Caco-2 (cell line): ENCODE measurements around the gene FCAMR. TPM values are rescaled to one million over a fixed set of nuclear protein-coding genes. Genes with fewer than 3 reads are reported as not detected.
"Not testable (repeated sequence)": the region's sequence is repeated elsewhere in the genome, so short reads cannot be mapped to it uniquely, and the experiment has no call there.

ENCODE experiments used
- BruUV-seq: library from RNA; stranded (reverse); fragments of 400-500 nt; replicated peaks from 2 replicates; lab custom pipeline; 2021; lab: Mats Ljungman, UMichigan
- CTCF ChIA-PET: fragments of 300-600 bp; sonication (Branson Sonifier 250); formaldehyde crosslinking; loops from one replicate; lab custom pipeline; 2022; ENCODE audit warnings: antibody characterized with exemption; lab: Charles Lee
- POLR2A ChIA-PET: fragments of 300-600 bp; sonication (Branson Sonifier 250); formaldehyde crosslinking; loops from one replicate; lab custom pipeline; 2022; ENCODE audit warnings: antibody characterized with exemption; lab: Charles Lee
- DNase-seq, 2 experiments: peaks; one replicate each; pipeline versions ENCODE4 v3.0.0 to v3.0.0-alpha.2; 2020 to 2022
- H3K27me3 ChIP-seq: replicated peaks from 2 replicates; pipeline ENCODE4 v1.6.0; 2011; ENCODE audit warnings: low read length; ENCODE audit not compliant: control insufficient read depth, insufficient read depth
- H3K36me3 ChIP-seq: 2 replicates; pipeline ENCODE4 v1.5.1; 2011; ENCODE audit warnings: low read length; ENCODE audit not compliant: control insufficient read depth, insufficient read depth
- H3K4me1 ChIP-seq: fragments of 250-450 bp; sonication (Bioruptor Pico); 2 replicates; pipeline ENCODE4 v1.5.1; 2020; ENCODE audit warnings: mild to moderate bottlenecking
- H3K4me3 ChIP-seq: 2 replicates; pipeline ENCODE4 v1.5.1; 2011; ENCODE audit warnings: low read depth, mild to moderate bottlenecking, control low read depth, low read length
- H3K9me3 ChIP-seq: fragments of 250-450 bp; sonication (Bioruptor Pico); 2 replicates; pipeline ENCODE4 v1.5.1; 2020; ENCODE audit warnings: mild to moderate bottlenecking, moderate library complexity
- H3K27ac Mint-ChIP-seq: one replicate; pipeline ENCODE4 v1.8.0; 2022; ENCODE audit warnings: mixed read lengths; ENCODE audit not compliant: unreplicated experiment
- H3K27me3 Mint-ChIP-seq: one replicate; pipeline ENCODE4 v1.8.0; 2022; ENCODE audit warnings: mixed read lengths; ENCODE audit not compliant: insufficient read depth, unreplicated experiment
- H3K36me3 Mint-ChIP-seq: one replicate; pipeline ENCODE4 v1.8.0; 2022; ENCODE audit warnings: mild to moderate bottlenecking, mixed read lengths; ENCODE audit not compliant: insufficient read depth, unreplicated experiment
- H3K4me1 Mint-ChIP-seq: one replicate; pipeline ENCODE4 v1.8.0; 2022; ENCODE audit warnings: low read depth, mixed read lengths; ENCODE audit not compliant: unreplicated experiment
- H3K4me3 Mint-ChIP-seq: one replicate; pipeline ENCODE4 v1.8.0; 2022; ENCODE audit warnings: mild to moderate bottlenecking, moderate library complexity, mixed read lengths; ENCODE audit not compliant: unreplicated experiment
- H3K9me3 Mint-ChIP-seq: one replicate; pipeline ENCODE4 v1.8.0; 2022; ENCODE audit warnings: mixed read lengths; ENCODE audit not compliant: unreplicated experiment
- CTCF ChIP-seq, 2 experiments: fragments of 200-600 bp in 1 of 2; IDR thresholded peaks; 1 replicate in 1 of 2; 2 replicates in 1 of 2; pipeline versions ENCODE4 v1.5.1 to v1.8.0; 2011 to 2022; ENCODE audit warnings: antibody characterized with exemption in 1 of 2, control low read depth in 1 of 2, inconsistent platforms in 1 of 2, low read depth in 1 of 2, low read length in 1 of 2, mild to moderate bottlenecking in 1 of 2, moderate library complexity in 1 of 2; ENCODE audit not compliant: insufficient read depth in 1 of 2, severe bottlenecking in 1 of 2, unreplicated experiment in 1 of 2
- intact Hi-C: fragments of 100-400 bp; cut with micrococcal nuclease; formaldehyde crosslinking; loops from one replicate; pipeline ENCODE4 v1.10.0; 2022; ENCODE audit not compliant: unreplicated experiment
- total RNA-seq: library from RNA; stranded (reverse); gene quantifications from 2 replicates; pipeline ENCODE4 v1.2.3, GENCODE V29; 2022

The FCAMR gene
- total RNA-seq, 1 experiment from 2014 or later, result 0.18 TPM

GRCh38 chr1:206926286-206926685 lies 44.0 kb downstream of the FCAMR start:
- H3K9me3 Mint-ChIP-seq, result no peaks in the 10 kb centered on the region
- DNase-seq, result no peak
- ChIA-PET CTCF (interaction anchor here (0.6 to 1.7 kb wide), 2 partner anchors 16 to 56 kb away, joined by 3 to 4 read pairs; no protein-coding TSS in a partner anchor), POLR2A (interaction anchor here (0.7 kb wide), 1 partner anchor 96 kb away, joined by 4 read pairs; no protein-coding TSS in a partner anchor)
- H3K36me3 ChIP-seq, result no peaks in the 10 kb centered on the region
- no peaks in the 10 kb centered on the region for H3K4me1 Mint-ChIP-seq
- H3K9me3 ChIP-seq, result no peaks in the 10 kb centered on the region
- no peak for TF ChIP-seq CTCF (IDR thresholded peaks at IDR 0.05; ENCODE audit: insufficient read depth in 1 of 2, low read depth in 1 of 2, low read length in 1 of 2, severe bottlenecking in 1 of 2, unreplicated experiment in 1 of 2)
- intact Hi-C loops, result no loop called here
- no peak overlapping the region for H3K4me3 ChIP-seq
- no TSS peak for BruUV-seq
- H3K4me3 Mint-ChIP-seq, result no peak overlapping the region
- H3K4me1 ChIP-seq, result peaks cover 11% of the 10 kb centered on the region
- H3K27ac Mint-ChIP-seq, result no peak overlapping the region
- H3K27me3 ChIP-seq, result no peaks in the 10 kb centered on the region
- no peaks in the 10 kb centered on the region for H3K36me3 Mint-ChIP-seq
- no peaks in the 10 kb centered on the region for H3K27me3 Mint-ChIP-seq

- no peak for TF ChIP-seq CTCF (IDR thresholded peaks at IDR 0.05; ENCODE audit: insufficient read depth in 1 of 2, low read depth in 1 of 2, low read length in 1 of 2, severe bottlenecking in 1 of 2, unreplicated experiment in 1 of 2)
- H3K4me3 Mint-ChIP-seq, result no peak overlapping the region
- Histone ChIP-seq H3K4me3 (no peak overlapping the region), H3K9me3 (no peaks in the 10 kb centered on the region), H3K27me3 (no peaks in the 10 kb centered on the region), H3K36me3 (no peaks in the 10 kb centered on the region), H3K4me1 (peaks cover 11% of the 10 kb centered on the region)
- H3K27ac Mint-ChIP-seq, result no peak overlapping the region
- BruUV-seq, result no TSS peak
- no peaks in the 10 kb centered on the region for H3K9me3 Mint-ChIP-seq
- ChIA-PET CTCF (interaction anchor here (1.0 to 1.7 kb wide), 2 partner anchors 56 to 57 kb away, joined by 3 to 4 read pairs; no protein-coding TSS in a partner anchor), POLR2A (no interaction called here)
- DNase-seq, result peak; percentile 33 to 51
- intact Hi-C loops, result loop anchor here (2.0 kb wide), 1 partner anchor 58 kb away; no protein-coding TSS in a partner anchor
- H3K4me1 Mint-ChIP-seq, result no peaks in the 10 kb centered on the region
- H3K36me3 Mint-ChIP-seq, result no peaks in the 10 kb centered on the region
- H3K27me3 Mint-ChIP-seq, result no peaks in the 10 kb centered on the region
These were observed 45.0 kb downstream of the FCAMR start for GRCh38 chr1:206925106-206925736.

- CTCF ChIA-PET, result interaction anchor here (1.0 to 1.7 kb wide), 2 partner anchors 56 to 58 kb away, joined by 3 to 4 read pairs; no protein-coding TSS in a partner anchor
- no peak for DNase-seq
- Histone ChIP-seq H3K4me1 (peaks cover 11% of the 10 kb centered on the region), H3K9me3 (no peaks in the 10 kb centered on the region), H3K27me3 (no peaks in the 10 kb centered on the region), H3K36me3 (no peaks in the 10 kb centered on the region), H3K4me3 (no peak overlapping the region)
- TF ChIP-seq CTCF (IDR thresholded peaks at IDR 0.05; ENCODE audit: insufficient read depth in 1 of 2, low read depth in 1 of 2, low read length in 1 of 2, severe bottlenecking in 1 of 2, unreplicated experiment in 1 of 2), result no peak
- no peak overlapping the region for H3K4me3 Mint-ChIP-seq
- H3K9me3 Mint-ChIP-seq, result no peaks in the 10 kb centered on the region
- no TSS peak for BruUV-seq
- POLR2A ChIA-PET, result no interaction called here
- intact Hi-C loops, result loop anchor here (2.0 kb wide), 1 partner anchor 58 kb away; no protein-coding TSS in a partner anchor
- no peaks in the 10 kb centered on the region for H3K4me1 Mint-ChIP-seq
- H3K36me3 Mint-ChIP-seq, result no peaks in the 10 kb centered on the region
- H3K27me3 Mint-ChIP-seq, result no peaks in the 10 kb centered on the region
- no peak overlapping the region for H3K27ac Mint-ChIP-seq
These were observed 45.6 kb downstream of the FCAMR start for GRCh38 chr1:206924592-206925105.

GRCh38 chr1:206923961-206924557 lies 46.2 kb downstream of the FCAMR start:
- POLR2A ChIA-PET, BruUV-seq, H3K27me3 ChIP-seq, H3K4me3 ChIP-seq, H3K9me3 ChIP-seq, H3K27me3 Mint-ChIP-seq, H3K9me3 Mint-ChIP-seq, H3K36me3 ChIP-seq, H3K4me3 Mint-ChIP-seq, H3K4me1 Mint-ChIP-seq, H3K27ac Mint-ChIP-seq, H3K36me3 Mint-ChIP-seq, CTCF ChIA-PET, DNase-seq: not testable (repeated sequence)
- peaks cover 11% of the 10 kb centered on the region for H3K4me1 ChIP-seq
- intact Hi-C loops, result loop anchor here (2.0 kb wide), 1 partner anchor 59 kb away; no protein-coding TSS in a partner anchor
